ENCODE results near the gene EHMT1. TPM values are rescaled to one million over a fixed set of nuclear protein-coding genes. Genes with fewer than 3 reads are reported as not detected.

The EHMT1 gene
- total RNA-seq, 4 donors from 2014 or later, result 96.4 to 136 (median 118) TPM

- H3K9me3 ChIP-seq, result no peaks in the 10 kb centered on the region
- peaks cover 0 to 81% (median 0%) of the 10 kb centered on the region in 3 donors for H3K36me3 ChIP-seq
- peak overlapping the region in 2 of 4 donors; percentile 73 to 81 for H3K27ac ChIP-seq
- peaks cover 0 to 43% (median 18%) of the 10 kb centered on the region in 4 donors for H3K4me1 ChIP-seq
- H3K4me3 ChIP-seq, result no peak overlapping the region
- WGBS, 2 donors, result 90 to 92% methylated on average over 20 to 22 of the region's 29 CpGs
- H3K27me3 ChIP-seq, result no peaks in the 10 kb centered on the region
- no peak for DNase-seq (ENCODE audit: low spot score in 2 of 2)
- no peak for TF ChIP-seq POLR2A (IDR thresholded peaks at IDR 0.05)
- TF ChIP-seq EP300 (IDR thresholded peaks at IDR 0.05), result no peak
- no peak for TF ChIP-seq CTCF (IDR thresholded peaks at IDR 0.05)
Measured at GRCh38 chr9:137763271-137763955, 144.6 kb downstream of the EHMT1 start.

DNA sequence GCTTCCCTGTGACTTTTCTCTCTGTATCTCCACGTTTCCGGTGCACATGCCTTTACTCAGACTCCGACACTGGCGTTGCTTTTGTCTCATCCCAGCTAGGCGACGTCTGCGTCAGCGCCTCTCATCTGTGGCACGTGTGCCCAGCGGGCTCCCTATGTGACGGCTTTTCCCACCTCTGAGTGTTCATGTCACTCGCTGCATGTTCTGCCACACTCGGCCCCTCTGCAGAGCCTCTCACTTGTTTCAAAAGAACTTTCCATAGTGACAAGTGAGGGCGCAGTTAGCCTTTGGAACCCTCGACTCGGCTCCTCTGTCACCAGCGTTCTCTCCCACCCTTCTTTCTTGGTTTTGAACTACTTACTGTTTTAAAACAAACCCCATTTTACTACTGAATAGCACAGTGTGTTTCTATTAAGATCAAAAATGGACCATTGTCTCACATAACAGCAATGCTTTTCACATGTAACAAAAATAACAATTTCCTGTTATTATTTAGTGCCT, 145.4 kb downstream of the EHMT1 start:
- TF ChIP-seq EP300 (IDR thresholded peaks at IDR 0.05) (peak in 1 of 2 donors; percentile 34), CTCF (IDR thresholded peaks at IDR 0.05) (no peak), POLR2A (IDR thresholded peaks at IDR 0.05) (no peak)
- WGBS, 2 donors, result 51 to 59% methylated on average over 17 of the region's 17 CpGs
- H3K4me3 ChIP-seq, result no peak overlapping the region
- no peaks in the 10 kb centered on the region for H3K9me3 ChIP-seq
- H3K27ac ChIP-seq, result peak overlapping the region in 3 of 4 donors; percentile 16 to 81 (median 73)
- no peak for DNase-seq (ENCODE audit: low spot score in 2 of 2)
- peaks cover 0 to 43% (median 18%) of the 10 kb centered on the region in 4 donors for H3K4me1 ChIP-seq
- H3K27me3 ChIP-seq, result no peaks in the 10 kb centered on the region
- H3K36me3 ChIP-seq, result peaks cover 0 to 78% (median 0%) of the 10 kb centered on the region in 3 donors

DNA sequence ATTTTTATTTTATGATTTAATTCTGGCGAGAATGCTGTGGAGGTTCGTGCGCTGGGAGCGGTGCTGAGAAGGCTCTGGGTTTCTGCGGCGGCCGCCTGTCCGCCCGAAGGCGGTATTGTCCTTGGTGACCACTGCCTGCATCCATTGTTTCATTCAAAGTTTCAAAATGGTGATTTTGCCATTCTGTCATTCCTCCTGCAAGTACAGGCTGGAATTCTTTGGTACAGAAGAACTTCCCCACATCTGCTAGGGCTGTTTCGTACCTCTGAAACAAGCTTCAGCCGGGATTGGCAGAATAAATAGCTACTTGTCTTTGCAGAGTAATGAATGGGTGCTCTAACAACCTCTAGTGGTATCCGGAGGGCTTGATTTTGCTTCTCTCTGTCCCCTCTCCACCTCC, 146.2 kb downstream of the EHMT1 start:
- H3K4me3 ChIP-seq, result no peak overlapping the region
- peak overlapping the region in 3 of 4 donors; percentile 16 to 81 (median 73) for H3K27ac ChIP-seq
- H3K27me3 ChIP-seq, result no peaks in the 10 kb centered on the region
- TF ChIP-seq CTCF (IDR thresholded peaks at IDR 0.05) (peak in 1 of 5 experiments; percentile 11), EP300 (IDR thresholded peaks at IDR 0.05) (no peak)
- H3K4me1 ChIP-seq, result peaks cover 0 to 43% (median 18%) of the 10 kb centered on the region in 4 donors
- WGBS, 2 donors, result 47 to 53% methylated on average over 13 of the region's 13 CpGs
- peaks cover 0 to 78% (median 0%) of the 10 kb centered on the region in 3 donors for H3K36me3 ChIP-seq
- H3K9me3 ChIP-seq, result no peaks in the 10 kb centered on the region
- no peak for DNase-seq (ENCODE audit: low spot score in 2 of 2)

DNA sequence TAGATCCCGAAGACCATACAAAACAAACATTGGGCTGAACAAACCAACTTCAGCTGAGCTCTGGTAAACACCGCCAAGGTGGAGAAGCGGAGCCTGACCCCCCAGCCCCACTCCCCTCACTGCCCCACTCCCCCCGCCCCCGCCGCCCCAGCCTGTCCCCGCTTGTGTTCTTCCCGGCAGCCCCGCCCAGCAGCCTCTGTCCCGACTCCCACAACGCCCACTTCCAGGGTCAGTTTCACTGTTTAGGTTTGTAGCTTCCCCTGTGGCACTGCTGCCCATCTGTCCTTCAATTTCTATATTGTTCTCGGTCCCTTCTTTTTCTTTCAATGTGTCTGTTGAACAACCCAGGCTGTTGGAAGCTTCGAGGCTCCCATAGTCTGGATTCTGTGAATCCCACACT, 146.7 kb downstream of the EHMT1 start:
- no peak for DNase-seq (ENCODE audit: low spot score in 2 of 2)
- Histone ChIP-seq H3K4me1 (peaks cover 0 to 43% (median 18%) of the 10 kb centered on the region in 4 donors), H3K27ac (peak overlapping the region in 2 of 4 donors; percentile 73 to 81), H3K4me3 (no peak overlapping the region), H3K9me3 (peaks cover 0 to 3% (median 0%) of the 10 kb centered on the region in 4 donors), H3K27me3 (no peaks in the 10 kb centered on the region), H3K36me3 (peaks cover 0 to 79% (median 0%) of the 10 kb centered on the region in 3 donors)
- TF ChIP-seq CTCF (IDR thresholded peaks at IDR 0.05) (no peak), POLR2A (IDR thresholded peaks at IDR 0.05) (no peak), EP300 (IDR thresholded peaks at IDR 0.05) (no peak)
- WGBS, 2 donors, result 46 to 57% methylated on average over 13 of the region's 13 CpGs

DNA sequence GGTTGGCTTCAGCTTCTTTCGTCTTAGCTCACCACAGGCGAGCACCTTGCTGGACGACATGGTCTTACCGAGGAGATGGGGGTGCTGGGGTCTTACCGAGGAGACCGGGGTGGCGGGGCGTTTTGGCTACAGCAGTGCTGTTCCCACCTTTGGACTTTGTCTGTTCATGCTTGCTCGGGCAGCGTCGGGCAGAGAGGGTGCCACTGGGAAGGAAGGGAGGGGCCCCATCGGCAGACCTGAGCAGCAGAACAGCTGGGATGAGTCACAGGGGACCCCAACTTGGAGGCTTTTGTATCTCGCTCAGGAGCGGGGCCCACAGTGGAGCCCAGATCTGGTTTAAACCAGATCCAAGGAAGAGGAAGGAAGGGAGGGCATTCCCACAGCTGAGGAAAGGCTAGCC, 152.8 kb downstream of the EHMT1 start:
- no peaks in the 10 kb centered on the region for H3K4me1 ChIP-seq
- H3K36me3 ChIP-seq, result peaks cover 0 to 90% (median 6%) of the 10 kb centered on the region in 3 donors
- TF ChIP-seq CTCF (IDR thresholded peaks at IDR 0.05), result no peak
- TF ChIP-seq EP300 (IDR thresholded peaks at IDR 0.05), result no peak
- no peak for TF ChIP-seq POLR2A (IDR thresholded peaks at IDR 0.05)
- WGBS, 2 donors, result 89 to 90% methylated on average over 14 of the region's 14 CpGs
- no peak overlapping the region for H3K27ac ChIP-seq
- peaks cover 0 to 3% (median 0%) of the 10 kb centered on the region in 4 donors for H3K9me3 ChIP-seq
- H3K27me3 ChIP-seq, result no peaks in the 10 kb centered on the region
- no peak overlapping the region for H3K4me3 ChIP-seq
- DNase-seq (ENCODE audit: low spot score in 2 of 2), result no peak
